ENCODE data around the gene TGFBR3L. TPM values are rescaled to one million over a fixed set of nuclear protein-coding genes. Genes with fewer than 3 reads are reported as not detected.
"Not testable (repeated sequence)": the region's sequence is repeated elsewhere in the genome, so short reads cannot be mapped to it uniquely, and the experiment has no call there.

The TGFBR3L gene
- total RNA-seq, 1 donor from 2014 or later = 4.6 TPM

DNA sequence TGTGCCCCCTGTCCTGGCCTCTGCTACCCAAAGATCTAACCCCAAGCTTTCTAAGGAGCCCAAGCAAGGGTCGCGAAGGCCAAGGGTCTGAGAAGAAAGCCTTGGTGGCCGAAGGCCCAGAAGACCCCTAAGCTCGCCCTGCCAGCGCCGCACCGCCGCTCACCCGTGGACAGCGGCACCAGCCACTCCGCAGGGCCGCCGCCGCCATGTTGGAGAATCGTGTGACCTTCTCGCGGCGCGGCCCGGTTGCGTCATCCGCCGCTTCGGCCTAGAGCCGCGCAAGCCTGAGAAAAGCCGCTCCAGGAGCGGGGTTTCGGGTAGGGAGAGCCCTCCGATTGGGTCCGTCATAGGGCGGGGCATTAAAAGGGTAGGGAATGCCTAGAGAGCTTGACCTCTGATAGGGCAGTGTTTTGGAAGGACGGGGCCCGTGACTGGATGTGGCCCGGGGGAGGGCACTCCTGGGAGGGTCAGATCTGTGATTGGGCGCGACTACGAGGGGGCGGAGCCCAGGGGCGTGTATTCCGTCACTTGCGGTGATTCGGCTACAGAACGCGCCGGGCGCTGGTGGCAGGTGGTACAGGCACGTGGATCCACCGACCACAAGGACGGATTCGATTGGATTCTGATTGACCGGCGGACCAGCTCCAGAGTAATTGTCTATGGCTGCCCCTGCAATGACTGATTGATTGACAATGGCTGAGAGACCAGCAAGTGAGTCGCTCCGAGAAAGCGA is 29.0 kb downstream of the TGFBR3L start, which contains the start of gene TIMM44:
Gene TIMM44, minus strand, starts transcription at position 223 of the 733 bp plus-strand sequence. Its CDS starts 15 bp downstream, at position 208.
- intact Hi-C loops (cut with micrococcal nuclease) = loop anchor here (1.0 to 5.0 kb wide), 14 partner anchors 14 to 447 kb away; partner anchors contain the start of genes MAP2K7, PET100, RAB11B and SNAPC2

DNA sequence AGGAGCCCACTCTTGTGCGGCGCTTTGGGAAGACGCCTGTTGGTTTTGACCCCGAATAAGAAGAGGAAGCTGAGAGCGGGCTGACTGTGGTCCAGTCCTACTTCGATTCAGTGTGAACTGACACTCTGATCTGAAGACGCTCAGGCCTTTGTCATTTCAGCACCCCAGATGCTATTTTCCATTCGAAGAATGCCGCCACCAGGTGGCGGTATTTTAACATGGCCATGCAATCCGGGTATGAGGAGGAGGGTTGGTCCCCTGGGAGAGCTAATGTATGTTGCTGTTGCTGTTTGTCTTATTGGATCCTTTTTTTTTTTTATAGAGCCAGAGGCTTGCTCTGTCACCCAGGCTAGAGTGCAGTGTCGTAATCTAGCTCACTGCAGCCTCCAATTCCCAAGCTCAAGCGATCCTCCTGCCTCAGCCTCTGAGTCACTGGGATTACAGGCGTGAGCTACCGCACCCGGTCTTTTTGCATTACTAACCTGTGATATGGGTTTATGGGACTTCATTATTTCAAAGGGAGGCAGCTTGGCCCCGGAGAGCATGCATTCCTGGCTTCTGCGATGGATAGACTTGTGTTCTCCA is 29.6 kb downstream of the TGFBR3L start:
- intact Hi-C loops (cut with micrococcal nuclease) = loop anchor here (1.0 to 5.0 kb wide), 5 partner anchors 58 to 323 kb away; partner anchors contain the start of gene TRAPPC5

DNA sequence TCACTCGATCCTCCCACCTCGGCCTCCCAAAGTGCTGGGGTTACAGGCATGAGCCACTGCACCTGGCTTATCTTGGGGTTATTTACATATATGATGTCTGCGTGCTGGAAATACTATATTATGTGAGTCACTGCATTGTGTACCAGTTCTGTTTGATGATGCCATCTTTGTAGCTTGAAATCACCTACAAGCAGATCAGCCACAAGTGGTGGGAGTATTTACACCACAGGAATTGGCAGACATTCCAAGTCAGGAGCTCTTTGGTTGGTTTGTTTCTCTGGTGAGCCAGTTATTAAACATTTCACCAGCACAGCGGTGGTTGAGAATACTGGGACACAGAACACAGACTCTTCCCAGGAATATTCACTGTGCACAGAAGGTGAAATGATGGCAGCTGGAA is 33.3 kb downstream of the TGFBR3L start:
- intact Hi-C loops (cut with micrococcal nuclease) = no loop called here

DNA sequence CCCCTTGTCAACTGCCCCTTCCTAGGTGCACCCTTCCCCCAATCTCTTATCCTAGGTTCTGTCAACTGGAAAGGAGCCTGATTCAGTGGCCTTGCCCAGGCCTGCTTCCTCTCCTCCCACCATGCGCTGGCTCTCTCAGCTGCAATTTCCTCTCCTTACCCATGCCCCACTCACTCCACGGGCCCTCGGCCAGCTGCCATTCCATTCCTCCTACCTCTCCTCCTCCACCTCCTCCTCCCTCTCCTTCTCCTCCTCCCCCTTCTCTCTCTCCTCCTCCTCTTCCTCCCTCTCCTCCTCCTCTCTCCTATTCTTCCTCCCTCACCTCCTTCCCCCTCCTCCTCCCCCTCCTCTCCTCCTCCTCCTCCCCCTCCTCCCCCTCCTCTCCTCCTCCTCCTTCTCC is 38.4 kb downstream of the TGFBR3L start:
- intact Hi-C loops (cut with micrococcal nuclease) = no loop called here

DNA sequence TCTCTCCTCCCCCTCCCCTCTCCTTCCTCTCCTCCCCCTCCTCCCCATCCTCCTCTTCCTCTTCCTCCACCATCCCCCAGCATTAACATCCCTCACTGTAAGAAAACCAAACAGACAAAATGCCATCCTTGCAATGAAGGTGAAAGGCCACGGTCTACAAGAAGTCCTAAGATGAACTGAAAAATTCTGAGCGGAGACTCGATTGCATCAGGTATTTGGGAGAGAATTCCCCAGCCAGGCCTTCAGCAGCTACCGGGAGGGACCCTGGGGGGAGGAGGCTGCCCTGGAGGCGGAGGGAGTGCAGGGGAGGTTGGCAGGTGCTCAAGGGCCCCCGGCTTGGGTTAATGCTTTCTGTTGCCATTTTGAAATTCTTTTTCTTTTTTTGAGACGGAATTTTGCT is 38.9 kb downstream of the TGFBR3L start:
- intact Hi-C loops (cut with micrococcal nuclease) = no loop called here

DNA sequence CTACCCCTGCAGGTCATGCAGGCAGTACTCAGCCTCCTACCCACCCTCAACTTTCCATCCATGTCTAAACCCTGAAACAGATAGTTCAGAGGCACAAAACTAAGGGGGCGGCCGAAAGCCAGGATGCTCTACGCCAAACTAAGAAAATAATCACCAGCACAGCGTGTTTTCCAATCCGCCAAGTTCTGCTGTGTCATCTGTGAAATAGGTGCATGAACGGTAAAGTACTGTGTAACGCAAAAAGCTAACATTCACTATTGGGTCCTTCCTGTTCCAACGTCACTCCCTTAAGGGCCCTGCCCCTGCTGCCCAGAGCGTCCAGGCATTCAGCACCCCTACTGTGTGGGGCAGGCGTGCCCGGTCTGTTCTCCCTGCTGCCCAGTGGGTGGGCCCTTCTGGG is 41.1 kb downstream of the TGFBR3L start:
- intact Hi-C loops (cut with micrococcal nuclease) = no loop called here

DNA sequence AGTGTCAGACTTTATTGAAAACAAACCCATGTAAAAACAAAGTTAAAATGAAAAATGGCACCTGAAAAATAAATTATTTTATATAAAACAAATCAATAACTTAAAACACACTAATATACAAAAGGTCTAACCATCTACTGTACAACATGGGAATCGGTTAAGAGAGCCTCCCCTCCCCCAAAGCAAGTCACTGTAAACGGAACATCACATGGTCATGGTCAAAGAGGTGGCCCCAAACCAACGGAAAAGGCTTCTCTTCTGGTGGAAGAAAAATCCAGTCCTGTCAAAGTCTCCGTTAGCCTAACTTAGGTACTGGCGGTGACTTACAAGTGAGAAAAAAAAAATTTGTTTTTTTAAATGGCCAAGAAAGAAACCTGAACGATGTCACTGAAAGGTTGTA is 44.6 kb downstream of the TGFBR3L start:
- intact Hi-C loops (cut with micrococcal nuclease) = no loop called here

DNA sequence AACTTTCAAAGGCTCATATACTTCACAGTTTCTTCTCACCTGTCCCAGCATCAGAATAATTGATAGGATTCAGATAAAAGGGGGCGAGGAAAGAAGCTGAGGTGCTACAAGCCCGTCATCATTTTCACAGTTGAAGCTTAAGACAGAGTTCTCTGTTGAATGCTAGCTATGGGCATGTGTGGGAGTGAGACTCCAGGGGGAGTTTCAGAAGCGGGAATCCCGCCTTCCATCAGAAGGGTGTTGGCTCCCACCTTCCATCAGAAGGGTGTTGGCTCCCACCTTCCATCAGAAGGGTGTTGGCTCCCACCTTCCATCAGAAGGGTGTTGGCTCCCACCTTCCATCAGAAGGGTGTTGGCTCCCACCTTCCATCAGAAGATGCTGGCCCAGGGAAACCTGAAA is 46.5 kb downstream of the TGFBR3L start:
- intact Hi-C loops (cut with micrococcal nuclease) = not testable (repeated sequence)

DNA sequence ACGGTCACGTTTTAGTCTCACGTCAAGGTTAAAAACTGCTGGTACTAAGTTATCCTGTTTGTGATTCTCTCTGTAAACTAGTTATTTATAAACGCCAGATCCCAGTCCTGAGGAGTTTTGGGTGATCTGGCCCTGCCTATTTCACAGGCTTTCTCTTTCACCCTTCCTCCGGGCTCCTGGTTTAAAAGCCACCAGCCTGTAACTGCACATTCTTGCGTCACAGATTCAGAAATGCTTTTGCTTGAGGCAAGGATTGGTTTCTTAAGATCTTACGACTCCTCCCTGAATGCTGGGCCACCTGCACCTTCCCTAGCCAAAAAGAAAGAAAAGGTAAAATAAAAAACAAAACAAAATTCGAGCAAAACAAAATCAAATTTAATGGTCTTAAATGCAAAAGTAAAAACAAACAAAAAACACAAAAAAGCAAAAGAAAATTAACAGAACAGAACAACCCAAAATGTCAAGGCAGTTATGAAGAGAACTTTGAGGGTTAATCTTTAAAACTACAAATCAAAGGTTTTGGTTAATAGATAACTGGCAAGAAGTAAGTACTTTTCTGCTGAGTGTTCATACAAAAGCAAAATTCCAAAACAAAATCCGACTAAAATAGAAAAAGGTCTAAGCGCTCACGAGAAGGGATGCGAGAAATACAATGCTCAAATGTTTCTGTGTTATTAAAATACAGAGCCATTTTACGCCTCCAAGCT is 47.4 kb downstream of the TGFBR3L start:
- intact Hi-C loops (cut with micrococcal nuclease) = no loop called here

DNA sequence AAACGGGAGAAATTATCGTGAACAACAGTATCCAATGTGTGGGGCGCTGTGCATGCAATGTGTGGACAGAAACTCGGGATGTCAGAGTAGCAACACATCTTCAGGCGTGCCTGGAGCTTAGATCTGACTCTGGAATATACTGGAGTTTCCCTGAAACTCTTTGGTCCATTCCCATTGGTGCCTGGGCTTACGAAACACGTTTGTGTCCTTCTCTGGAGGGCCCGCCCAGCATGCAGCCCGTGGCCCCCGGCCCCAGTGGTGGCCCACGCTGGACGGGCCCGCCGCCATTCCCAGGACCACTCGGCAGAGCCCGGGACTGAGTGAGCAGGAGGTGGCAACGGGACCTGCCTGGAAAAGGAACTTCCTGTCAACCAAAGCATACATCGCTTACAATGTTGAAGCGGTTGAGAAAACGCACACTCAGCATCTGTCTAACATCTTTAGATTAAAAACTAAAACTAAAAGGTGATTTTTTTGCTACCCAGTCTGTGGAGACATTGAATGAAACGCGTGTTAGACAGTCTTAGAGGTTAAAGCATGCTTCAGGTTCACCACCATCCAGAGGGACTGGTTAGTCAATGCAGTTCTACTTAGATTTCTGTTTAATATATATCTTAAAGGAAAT is 48.1 kb downstream of the TGFBR3L start:
- intact Hi-C loops (cut with micrococcal nuclease) = no loop called here

DNA sequence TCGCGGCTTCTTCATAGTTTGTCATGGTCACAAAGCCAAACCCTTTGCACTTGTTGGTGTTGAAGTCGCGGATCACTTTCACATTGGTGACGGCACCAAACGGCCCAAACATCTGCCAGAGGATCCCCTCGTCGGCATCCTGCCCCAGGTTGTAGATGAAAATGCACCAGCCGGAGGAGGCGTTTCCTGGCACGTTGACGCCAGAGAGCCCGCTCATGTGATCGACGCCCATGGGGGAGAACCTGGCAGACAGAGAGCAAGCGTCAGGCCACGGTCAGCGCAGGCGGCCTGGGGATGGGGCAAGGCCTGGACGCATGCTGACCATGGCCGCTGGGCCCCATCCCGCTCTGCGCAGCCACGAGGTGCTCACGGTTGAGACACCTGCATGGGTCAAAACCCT is 48.9 kb downstream of the TGFBR3L start:
- intact Hi-C loops (cut with micrococcal nuclease) = no loop called here

DNA sequence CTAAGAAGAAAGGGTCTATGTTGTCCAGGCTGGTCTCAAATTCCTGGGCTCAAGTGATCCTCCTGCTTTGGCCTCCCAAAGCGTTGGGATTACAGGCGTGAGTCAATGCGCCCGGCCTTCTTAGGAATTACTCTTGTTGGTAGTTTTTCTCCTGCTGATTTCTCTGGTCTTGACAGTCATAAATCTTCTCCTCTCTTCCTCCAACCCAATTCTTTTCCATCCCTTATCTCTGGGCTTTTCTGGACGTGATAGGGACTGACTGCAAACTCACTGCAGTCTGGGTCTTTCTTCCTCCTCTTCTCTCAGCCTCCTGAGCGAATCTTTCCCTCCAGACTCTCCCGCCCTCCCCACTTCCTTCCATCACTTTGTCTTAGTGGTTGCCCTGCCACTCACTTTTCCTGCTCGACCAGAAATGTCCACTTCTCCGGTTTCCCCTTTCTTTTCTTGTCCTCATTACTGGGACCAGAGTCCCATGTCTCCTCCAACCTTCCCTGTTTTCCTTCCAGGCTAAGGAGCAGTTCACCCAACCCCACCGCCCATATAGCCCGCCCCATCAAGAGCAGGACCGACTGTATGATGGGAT is 50.7 kb downstream of the TGFBR3L start:
- intact Hi-C loops (cut with micrococcal nuclease) = no loop called here

DNA sequence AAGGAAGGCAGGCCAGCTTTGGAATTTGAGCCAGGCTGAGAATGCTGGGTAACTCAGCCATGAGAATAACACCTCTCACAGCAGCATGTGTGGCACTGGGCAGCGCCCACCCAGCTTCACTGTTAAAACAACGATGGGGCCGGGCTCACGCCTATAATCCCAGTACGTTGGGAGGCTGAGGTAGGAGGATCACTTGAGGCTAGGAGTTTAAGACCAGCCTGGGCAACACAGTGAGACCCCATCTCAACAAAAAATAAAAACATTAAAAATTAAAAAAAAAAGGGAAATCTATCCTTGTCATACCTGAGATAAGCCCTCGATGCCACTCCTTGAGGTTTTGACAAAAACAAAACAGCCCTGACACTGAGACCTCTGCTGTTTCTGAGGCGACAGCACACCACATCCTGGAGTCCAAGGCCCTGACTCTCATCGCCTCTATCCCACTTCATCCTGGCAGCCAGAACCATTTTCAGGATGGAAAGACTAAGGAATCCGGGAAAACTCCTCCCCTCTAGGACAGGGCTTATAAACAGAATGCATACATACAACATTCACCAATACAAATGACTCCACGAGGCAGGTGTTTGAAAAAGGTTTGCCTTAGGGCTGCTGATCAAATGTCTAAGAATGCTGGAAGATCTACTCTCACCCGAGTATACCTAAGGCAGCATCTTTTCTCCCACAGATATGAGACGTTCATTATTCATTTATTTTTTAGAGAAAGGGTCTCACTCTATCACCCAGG is 51.5 kb downstream of the TGFBR3L start:
- intact Hi-C loops (cut with micrococcal nuclease) = no loop called here

DNA sequence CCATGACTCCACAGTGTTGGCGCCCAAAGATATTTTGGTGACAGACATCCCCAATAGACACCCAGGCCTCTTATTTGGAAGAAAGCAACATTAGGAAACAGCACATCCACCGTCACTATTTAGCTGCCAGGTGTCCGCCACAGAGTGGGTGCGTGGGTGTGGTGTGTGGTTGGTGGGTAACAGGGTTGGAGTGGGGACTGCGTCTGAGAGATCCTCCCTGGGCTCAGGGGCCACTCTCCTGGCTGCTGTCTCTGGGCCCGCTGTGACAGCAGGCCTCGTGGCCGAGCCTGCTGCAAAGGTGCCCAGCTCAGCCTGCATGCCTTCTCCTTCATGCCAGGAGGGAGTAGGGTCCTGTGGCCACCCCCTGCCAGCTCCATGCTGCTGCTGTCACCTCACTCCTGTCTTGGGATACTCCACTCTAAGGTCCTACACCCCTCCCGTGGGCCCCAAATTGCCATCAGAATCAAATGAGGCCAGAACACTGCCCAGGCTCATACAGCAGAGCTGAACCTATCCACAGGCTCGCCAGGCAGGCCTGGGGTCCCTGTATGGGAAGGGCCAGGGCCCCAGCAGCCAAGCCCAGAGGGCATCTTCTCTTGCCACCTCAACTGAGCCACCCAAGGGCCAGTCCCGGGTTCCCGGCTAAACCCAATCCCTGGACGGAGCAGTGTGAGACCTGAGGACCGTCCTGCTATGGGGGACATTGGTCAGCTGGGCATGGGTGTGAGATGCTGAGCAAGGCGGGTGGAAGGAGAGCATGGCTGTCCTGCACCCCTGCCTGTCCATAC is 53.6 kb downstream of the TGFBR3L start:
- intact Hi-C loops (cut with micrococcal nuclease) = no loop called here

Other genes with a start within 250 kb of the TGFBR3L start
- not detected in 2 replicates for gene RETN, start 245.8 kb upstream of the TGFBR3L start, total RNA-seq
- gene MCEMP1, start 237.7 kb upstream of the TGFBR3L start, total RNA-seq = not detected in 2 replicates
- 77.3 and 82.9 TPM in 2 replicates for gene TRAPPC5, start 234.0 kb upstream of the TGFBR3L start, total RNA-seq
- gene FCER2, start 212.7 kb upstream of the TGFBR3L start, total RNA-seq = not detected in 2 replicates
- not detected in 2 replicates for gene CLEC4G, start 182.7 kb upstream of the TGFBR3L start, total RNA-seq
- not detected in 2 replicates for gene CD209, start 167.3 kb upstream of the TGFBR3L start, total RNA-seq
- not detected in 2 replicates for gene CLEC4M, start 151.6 kb upstream of the TGFBR3L start, total RNA-seq
- 9.1 and 9.6 TPM in 2 replicates for gene EVI5L, start 84.6 kb upstream of the TGFBR3L start, total RNA-seq
- 0.22 and 0.34 TPM in 2 replicates for gene PRR36, start 40.4 kb upstream of the TGFBR3L start, total RNA-seq
- not detected in 2 replicates for gene LRRC8E, start 26.3 kb upstream of the TGFBR3L start, total RNA-seq
- gene MAP2K7, start 11.0 kb upstream of the TGFBR3L start, total RNA-seq = 45.6 and 48.7 TPM in 2 replicates
- 22.5 and 28.5 TPM in 2 replicates for gene SNAPC2, start 5.5 kb downstream of the TGFBR3L start, total RNA-seq
- gene CTXN1, start 11.3 kb downstream of the TGFBR3L start, total RNA-seq = not detected in 2 replicates
- gene TIMM44, start 28.8 kb downstream of the TGFBR3L start, total RNA-seq = 67.4 and 73.7 TPM in 2 replicates
- gene ELAVL1, start 90.8 kb downstream of the TGFBR3L start, total RNA-seq = 119 and 128 TPM in 2 replicates
- 0.59 and 0.91 TPM in 2 replicates for gene CCL25, start 137.9 kb downstream of the TGFBR3L start, total RNA-seq
- 0.02 TPM in 2 replicates for gene FBN3, start 234.8 kb downstream of the TGFBR3L start, total RNA-seq

Measured in T-helper 1 cell treated with Interleukin-12 subunit alpha and Interleukin-12 subunit beta and Interleukin-4 antibody, amounts not matched to agents 30 ng/mL and 1 ng/mL, for 36 hours (primary cell).